Measurements from ENCODE around the gene SIAH1.
"Not testable (repeated sequence)": the region's sequence is repeated elsewhere in the genome, so short reads cannot be mapped to it uniquely, and the experiment has no call there.

SIAH1 gene

DNA sequence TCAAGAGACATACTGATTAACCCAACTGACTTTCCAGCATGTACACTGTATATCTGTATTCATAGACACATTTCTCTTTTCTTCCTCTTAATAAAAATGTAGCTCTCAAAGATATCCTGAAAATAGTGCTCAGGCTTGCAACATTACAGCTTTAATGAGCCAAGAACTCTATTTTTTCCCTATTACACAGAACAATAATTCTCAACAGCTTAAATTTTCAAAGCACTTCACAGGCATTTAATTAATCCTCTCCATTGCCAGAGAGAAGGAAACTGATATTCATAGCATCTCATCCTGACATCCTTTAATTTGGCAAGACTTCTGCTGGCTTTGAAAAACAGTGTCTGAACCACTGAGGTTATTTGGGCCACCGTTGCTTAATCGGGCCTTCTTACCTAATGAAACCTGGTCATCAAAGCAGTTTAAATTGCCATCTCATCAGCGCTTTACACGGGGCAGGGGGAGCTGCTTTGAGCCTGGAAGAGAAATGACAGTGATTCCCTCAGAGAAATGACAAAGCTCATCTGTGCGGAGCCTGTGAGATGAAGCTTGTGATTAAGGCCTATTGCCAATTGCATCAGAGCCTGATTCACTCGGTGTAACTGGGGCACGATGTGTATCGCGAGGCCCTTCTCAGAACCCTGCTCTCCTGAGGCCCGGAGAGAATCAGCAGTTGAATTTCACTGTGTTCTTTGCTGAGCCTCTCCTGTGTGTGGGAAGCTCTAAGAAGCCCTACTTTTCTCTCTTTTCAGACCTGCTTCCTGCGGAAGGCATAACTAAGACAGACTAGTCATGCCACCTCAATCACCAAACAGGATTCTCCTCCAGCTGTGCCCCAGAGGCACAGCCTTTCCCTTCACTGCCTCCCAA lies 8.5 kb upstream of the SIAH1 start:
- DNase-seq: peak; percentile 39

GRCh38 chr16:48392407-48392806 lies 7.2 kb upstream of the SIAH1 start:
- DNase-seq: no peak

DNA sequence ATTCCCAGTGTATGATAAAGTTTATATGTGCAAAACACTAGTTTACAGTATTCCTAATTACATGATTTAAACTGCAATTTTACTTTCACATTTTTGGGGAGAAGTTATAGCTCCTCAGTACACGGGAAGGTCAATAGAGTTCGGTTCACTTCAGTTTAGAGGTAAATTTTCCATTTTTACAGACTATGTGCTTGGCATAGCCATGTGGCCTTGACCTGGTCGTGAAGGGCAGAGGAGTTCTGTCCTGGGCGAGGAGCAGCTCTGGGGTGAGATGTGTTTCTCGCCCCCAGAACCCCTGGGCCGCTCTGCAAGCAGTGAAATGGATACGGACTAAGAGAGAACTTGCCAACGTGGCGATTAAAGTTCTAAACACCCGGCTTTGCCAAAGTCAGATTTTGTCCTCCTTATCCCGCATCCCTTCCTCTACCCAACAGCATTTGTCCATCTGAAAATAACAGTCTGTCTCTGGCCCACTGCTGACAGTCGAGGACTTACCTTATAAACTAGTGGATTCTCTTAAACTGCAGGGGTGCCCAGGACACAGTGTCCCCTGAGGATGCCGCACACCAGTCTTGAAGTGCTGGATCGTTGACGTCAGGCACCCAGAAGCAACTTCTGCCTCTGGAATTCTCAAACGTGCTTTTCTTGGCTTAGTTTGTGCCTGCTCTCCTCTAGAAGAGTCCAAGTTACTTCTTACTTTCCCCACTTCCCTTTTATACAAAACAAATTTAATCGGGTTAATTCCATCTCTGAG lies 1.5 kb upstream of the SIAH1 start:
- no peak for DNase-seq

GRCh38 chr16:48384520-48385252 lies 527 bp downstream of the SIAH1 start:
- DNase-seq: peak; percentile 33

- peak; percentile 12 for DNase-seq
These were observed 1.2 kb downstream of the SIAH1 start for GRCh38 chr16:48383877-48384519.

GRCh38 chr16:48383009-48383876 lies 2.0 kb downstream of the SIAH1 start:
- no peak for DNase-seq

DNA sequence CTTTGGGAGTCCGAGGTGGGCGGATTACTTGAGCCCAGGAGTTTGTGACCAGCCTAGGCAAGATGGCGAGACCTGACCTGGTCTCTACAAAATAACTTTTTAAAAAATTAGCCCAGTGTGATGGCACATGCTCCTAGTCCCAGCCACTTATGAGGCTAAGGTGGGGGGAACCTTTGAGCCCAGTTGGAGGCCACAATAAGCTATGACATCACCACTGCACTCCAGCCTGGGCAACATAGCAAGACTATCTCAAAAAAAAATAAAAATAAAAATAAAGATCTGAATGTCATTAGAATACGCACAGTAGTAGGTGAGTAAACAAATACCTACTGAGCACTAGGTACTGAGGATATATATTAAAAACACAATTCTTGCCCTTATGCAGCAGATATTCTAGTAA lies 3.1 kb downstream of the SIAH1 start:
- no peak for DNase-seq

DNA sequence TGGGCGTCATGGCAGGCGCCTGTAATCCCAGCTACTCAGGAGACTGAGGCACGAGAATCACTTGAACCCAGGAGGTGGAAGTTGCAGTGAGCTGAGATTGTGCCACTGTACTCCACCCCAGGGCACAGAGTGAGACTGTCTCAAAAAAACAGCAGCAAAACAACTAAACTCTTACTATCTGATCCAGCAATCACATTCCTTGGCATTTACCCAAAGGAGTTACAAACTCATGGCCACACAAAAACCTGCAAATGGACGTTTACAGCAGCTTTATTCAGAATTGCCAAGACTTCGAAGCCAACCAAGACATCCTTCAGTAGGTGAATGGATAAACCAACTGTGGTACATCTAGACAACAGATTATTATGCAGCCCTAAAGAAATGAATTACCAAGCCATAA lies 4.0 kb downstream of the SIAH1 start:
- no peak for DNase-seq

DNA sequence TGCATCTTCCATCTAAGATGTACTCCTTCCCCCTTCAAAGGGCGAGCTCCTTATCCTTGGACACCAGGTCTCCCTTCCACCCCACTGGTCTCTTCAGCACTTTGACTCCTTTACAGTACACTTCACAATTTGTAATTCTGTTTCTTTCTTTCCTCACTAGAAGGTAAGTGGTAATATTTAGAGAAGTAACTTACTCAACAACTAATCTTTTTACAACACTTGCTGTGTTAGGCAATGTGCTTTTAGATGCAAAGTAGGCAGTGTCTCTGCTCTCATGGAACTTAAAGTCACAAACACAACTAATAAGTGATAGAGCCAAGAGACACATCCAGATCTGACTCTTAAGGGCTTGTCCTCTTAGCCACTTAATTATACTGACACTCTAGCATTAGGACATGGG lies 6.4 kb downstream of the SIAH1 start:
- no peak for DNase-seq

DNA sequence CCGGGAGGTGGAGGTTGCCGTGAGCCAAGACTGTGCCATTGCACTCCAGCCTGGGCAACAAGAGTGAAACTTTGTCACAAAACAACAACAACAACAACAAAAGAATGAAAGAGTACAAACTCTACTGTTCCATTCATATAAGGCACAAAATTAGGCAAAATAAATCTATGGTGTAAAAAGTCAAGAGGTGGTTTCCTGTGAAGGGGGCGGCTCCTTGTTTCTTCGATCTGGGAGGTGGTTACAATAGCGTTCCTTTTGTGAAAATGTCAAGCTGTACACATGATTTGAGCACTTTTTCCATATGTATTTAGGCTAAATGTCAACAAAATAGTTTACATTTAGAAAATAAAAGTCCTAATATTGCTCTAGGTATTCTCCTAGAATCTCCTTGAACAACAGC lies 6.9 kb downstream of the SIAH1 start:
- no peak for DNase-seq

GRCh38 chr16:48377301-48377700 lies 7.9 kb downstream of the SIAH1 start:
- DNase-seq: not testable (repeated sequence)

DNA sequence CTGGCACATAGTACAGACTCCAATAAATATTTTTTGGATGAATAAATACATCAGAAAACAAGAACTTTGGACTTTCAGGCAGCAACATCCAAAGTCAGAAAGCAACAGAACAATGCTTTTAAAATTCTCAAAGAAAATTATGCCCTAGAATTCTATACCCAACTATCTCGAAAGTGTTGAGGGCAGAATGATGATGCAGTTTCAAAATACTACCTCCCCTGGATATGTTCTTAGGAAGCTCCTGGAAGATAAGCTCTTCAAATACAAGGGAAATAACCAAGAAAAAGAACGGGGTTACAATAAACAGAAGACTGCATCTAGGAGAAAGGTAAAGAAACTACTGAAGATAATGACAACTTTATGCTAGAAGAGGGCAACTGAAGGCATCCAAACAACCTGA lies 11.0 kb downstream of the SIAH1 start:
- no peak for DNase-seq

- DNase-seq: no peak
These were observed 11.8 kb downstream of the SIAH1 start for GRCh38 chr16:48373258-48374029.

DNA sequence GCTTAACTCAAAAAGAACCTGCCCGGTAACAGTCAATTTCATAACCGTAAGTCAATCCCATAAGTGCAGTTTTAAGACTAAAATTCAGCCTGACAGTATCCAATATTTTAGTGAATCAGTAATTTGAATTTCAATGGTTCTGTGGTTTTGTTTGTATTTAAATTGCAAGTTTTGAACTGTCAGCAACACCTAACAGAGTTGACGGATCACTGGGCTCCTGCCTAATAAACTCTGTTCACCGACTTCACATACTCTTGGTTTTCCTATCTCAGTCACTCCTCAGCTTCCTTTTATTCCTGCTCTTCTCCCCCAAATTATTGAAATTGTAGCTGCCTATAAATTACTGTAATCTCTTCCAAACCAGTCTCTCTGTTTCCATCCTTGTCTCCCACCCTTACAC lies 12.5 kb downstream of the SIAH1 start:
- DNase-seq: no peak

GRCh38 chr16:48371393-48371780 lies 13.8 kb downstream of the SIAH1 start:
- DNase-seq: no peak

GRCh38 chr16:48370668-48371392 lies 14.4 kb downstream of the SIAH1 start:
- DNase-seq: not testable (repeated sequence)

- DNase-seq: no peak
These were observed 15.0 kb downstream of the SIAH1 start for GRCh38 chr16:48370229-48370628.

- no peak for DNase-seq
These were observed 15.4 kb downstream of the SIAH1 start for GRCh38 chr16:48369765-48370164.

GRCh38 chr16:48367441-48368049 lies 17.7 kb downstream of the SIAH1 start:
- no peak for DNase-seq
